Stimulated activated naive B cell treated with anti-CD40 and anti-IgM and Interleukin-4, amounts not matched to agents 10 μg/mL and 1 μg/mL and 100 μg/mL, for 72 hours (primary cell): ENCODE measurements around the gene ARPC2.

Experiments
- ATAC-seq, 2 donors: fragments of 150-1000 bp; cut with Tn5 transposase; replicated peaks; 2 replicates each; pipeline ENCODE4 v1.10.0; 2021; ENCODE audit warnings: moderate library complexity in 1 of 2
- DNase-seq: peaks from one replicate; pipeline ENCODE4 v3.0.0; 2021
- H3K27ac Mint-ChIP-seq: one replicate; pipeline ENCODE4 v1.8.0; 2022; ENCODE audit warnings: mild to moderate bottlenecking, mixed read lengths
- H3K27me3 Mint-ChIP-seq, 2 donors: one replicate each; pipeline ENCODE4 v1.8.0; 2022; ENCODE audit warnings: mixed read lengths in 2 of 2
- H3K36me3 Mint-ChIP-seq, 2 donors: one replicate each; pipeline ENCODE4 v1.8.0; 2022; ENCODE audit warnings: mixed read lengths in 2 of 2, mild to moderate bottlenecking in 1 of 2
- H3K4me1 Mint-ChIP-seq, 2 donors: one replicate each; pipeline ENCODE4 v1.8.0; 2022; ENCODE audit warnings: mixed read lengths in 2 of 2, mild to moderate bottlenecking in 1 of 2
- H3K4me3 Mint-ChIP-seq, 2 donors: one replicate each; pipeline ENCODE4 v1.8.0; 2022; ENCODE audit warnings: mild to moderate bottlenecking in 2 of 2, mixed read lengths in 2 of 2, moderate library complexity in 1 of 2
- H3K9me3 Mint-ChIP-seq, 2 donors: one replicate each; pipeline ENCODE4 v1.8.0; 2022; ENCODE audit warnings: mixed read lengths in 2 of 2, mild to moderate bottlenecking in 1 of 2

The ARPC2 gene

DNA sequence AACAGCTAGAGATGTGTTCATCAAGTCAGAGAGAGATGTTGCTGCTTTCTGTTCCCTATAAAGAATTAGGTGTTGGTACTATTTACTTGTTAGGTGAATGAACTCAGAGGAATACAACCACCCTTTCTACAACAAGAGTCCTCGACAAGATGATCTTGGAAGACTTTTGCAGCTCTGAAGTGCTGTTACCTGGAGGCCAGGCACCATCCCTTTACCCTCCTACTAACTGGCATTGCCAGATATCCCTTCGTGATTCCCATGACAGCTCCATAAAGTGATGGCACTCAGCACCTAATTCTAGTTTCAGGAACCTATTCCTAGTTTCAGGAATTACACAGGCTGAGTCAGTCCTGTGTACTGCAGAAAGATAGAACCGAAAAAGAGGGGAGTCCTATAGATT is 9.9 kb downstream of the ARPC2 start:
- peaks cover 49 to 88% of the 10 kb centered on the region in 2 donors for H3K4me1 Mint-ChIP-seq
- DNase-seq (no peak), ATAC-seq (no peak)
- peaks cover 58 to 71% of the 10 kb centered on the region in 2 donors for H3K36me3 Mint-ChIP-seq
- peak overlapping the region; percentile 19 to 35 for H3K4me3 Mint-ChIP-seq
- H3K9me3 Mint-ChIP-seq, result no peaks in the 10 kb centered on the region
- H3K27me3 Mint-ChIP-seq, result no peaks in the 10 kb centered on the region
- H3K27ac Mint-ChIP-seq, result peak overlapping the region; percentile 57

DNA sequence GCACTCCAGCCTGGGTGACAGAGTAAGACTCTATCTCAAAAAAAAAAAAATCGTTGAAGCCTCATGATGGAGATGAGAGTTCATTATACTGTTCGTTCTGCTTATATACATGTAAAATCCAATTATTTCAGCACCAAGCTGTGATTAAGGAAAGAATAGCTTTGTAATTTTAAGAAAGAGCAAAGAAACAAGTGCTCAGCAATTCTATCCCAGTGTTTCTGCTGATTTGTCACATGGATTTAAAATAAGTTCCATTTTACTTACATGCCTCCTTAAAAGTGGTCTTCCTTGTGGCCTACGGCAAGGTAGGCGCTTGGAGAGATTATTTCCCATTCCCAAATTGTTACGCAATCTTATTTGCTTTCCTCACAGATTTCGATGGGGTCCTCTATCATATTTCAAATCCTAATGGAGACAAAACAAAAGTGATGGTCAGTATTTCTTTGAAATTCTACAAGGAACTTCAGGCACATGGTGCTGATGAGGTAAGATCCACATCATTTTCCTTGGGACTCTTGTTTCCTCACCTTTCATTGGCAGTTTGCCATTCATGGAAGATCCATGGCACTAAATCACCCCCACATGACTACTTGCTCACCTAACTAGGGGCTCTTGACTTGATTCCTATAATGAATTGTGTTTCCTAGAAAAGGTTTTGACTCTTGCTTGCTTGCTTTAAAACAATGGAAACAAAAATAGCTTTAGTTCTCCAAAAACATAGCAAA is 11.5 kb downstream of the ARPC2 start:
- Mint-ChIP-seq H3K4me3 (peak overlapping the region; percentile 61 to 69), H3K4me1 (peaks cover 42 to 76% of the 10 kb centered on the region in 2 donors), H3K27ac (peak overlapping the region; percentile 77), H3K36me3 (peaks cover 67 to 78% of the 10 kb centered on the region in 2 donors), H3K27me3 (no peaks in the 10 kb centered on the region), H3K9me3 (no peaks in the 10 kb centered on the region)
- no peak for DNase-seq
- ATAC-seq, result peak in 1 of 2 donors; percentile 2

- Mint-ChIP-seq H3K27me3 (no peaks in the 10 kb centered on the region), H3K4me3 (peak overlapping the region; percentile 61 to 69), H3K9me3 (no peaks in the 10 kb centered on the region), H3K27ac (peak overlapping the region; percentile 77), H3K4me1 (peaks cover 42 to 69% of the 10 kb centered on the region in 2 donors), H3K36me3 (peaks cover 74 to 79% of the 10 kb centered on the region in 2 donors)
- ATAC-seq (peak; percentile 93 to 96), DNase-seq (peak; percentile 56)
These were observed 12.2 kb downstream of the ARPC2 start for GRCh38 chr2:218229239-218229638.

- Mint-ChIP-seq H3K27me3 (no peaks in the 10 kb centered on the region), H3K27ac (peak overlapping the region; percentile 47), H3K9me3 (no peaks in the 10 kb centered on the region), H3K4me1 (peaks cover 36 to 63% of the 10 kb centered on the region in 2 donors), H3K4me3 (peak overlapping the region in 1 of 2 donors; percentile 37), H3K36me3 (peaks cover 68 to 78% of the 10 kb centered on the region in 2 donors)
- DNase-seq (no peak), ATAC-seq (peak in 1 of 2 donors; percentile 26)
These were observed 12.9 kb downstream of the ARPC2 start for GRCh38 chr2:218229851-218230250.

GRCh38 chr2:218230882-218231281 is 13.9 kb downstream of the ARPC2 start:
- H3K9me3 Mint-ChIP-seq, result no peaks in the 10 kb centered on the region
- peak overlapping the region; percentile 60 to 61 for H3K4me3 Mint-ChIP-seq
- H3K27ac Mint-ChIP-seq, result peak overlapping the region; percentile 91
- ATAC-seq (peak; percentile 61 to 66), DNase-seq (no peak)
- H3K36me3 Mint-ChIP-seq, result peaks cover 62 to 77% of the 10 kb centered on the region in 2 donors
- H3K27me3 Mint-ChIP-seq, result no peaks in the 10 kb centered on the region
- peaks cover 26 to 53% of the 10 kb centered on the region in 2 donors for H3K4me1 Mint-ChIP-seq

GRCh38 chr2:218233543-218233942 is 16.6 kb downstream of the ARPC2 start:
- H3K36me3 Mint-ChIP-seq, result peaks cover 39 to 55% of the 10 kb centered on the region in 2 donors
- H3K27me3 Mint-ChIP-seq, result no peaks in the 10 kb centered on the region
- peaks cover 13 to 26% of the 10 kb centered on the region in 2 donors for H3K4me1 Mint-ChIP-seq
- H3K27ac Mint-ChIP-seq, result no peak overlapping the region
- ATAC-seq (no peak), DNase-seq (no peak)
- H3K9me3 Mint-ChIP-seq, result no peaks in the 10 kb centered on the region
- H3K4me3 Mint-ChIP-seq, result no peak overlapping the region

- ATAC-seq, result no peak
- Mint-ChIP-seq H3K4me1 (peaks cover 10 to 19% of the 10 kb centered on the region in 2 donors), H3K9me3 (no peaks in the 10 kb centered on the region), H3K27ac (no peak overlapping the region), H3K36me3 (peaks cover 36 to 55% of the 10 kb centered on the region in 2 donors), H3K27me3 (no peaks in the 10 kb centered on the region), H3K4me3 (no peak overlapping the region)
- no peak for DNase-seq
These were observed 17.5 kb downstream of the ARPC2 start for GRCh38 chr2:218234521-218234920.

- H3K4me3 Mint-ChIP-seq, result no peak overlapping the region
- no peaks in the 10 kb centered on the region for H3K27me3 Mint-ChIP-seq
- DNase-seq (no peak), ATAC-seq (no peak)
- H3K27ac Mint-ChIP-seq, result peak overlapping the region; percentile 49
- no peaks in the 10 kb centered on the region for H3K9me3 Mint-ChIP-seq
- peaks cover 35 to 55% of the 10 kb centered on the region in 2 donors for H3K36me3 Mint-ChIP-seq
- H3K4me1 Mint-ChIP-seq, result peaks cover 10 to 19% of the 10 kb centered on the region in 2 donors
These were observed 18.0 kb downstream of the ARPC2 start for GRCh38 chr2:218235017-218235416.

GRCh38 chr2:218236829-218237228 is 19.8 kb downstream of the ARPC2 start:
- DNase-seq, result no peak
- H3K27me3 Mint-ChIP-seq, result no peaks in the 10 kb centered on the region
- peak overlapping the region; percentile 47 for H3K27ac Mint-ChIP-seq
- peaks cover 3 to 4% of the 10 kb centered on the region in 2 donors for H3K4me1 Mint-ChIP-seq
- H3K9me3 Mint-ChIP-seq, result no peaks in the 10 kb centered on the region
- no peak overlapping the region for H3K4me3 Mint-ChIP-seq
- ATAC-seq, result no peak
- peaks cover 23 to 49% of the 10 kb centered on the region in 2 donors for H3K36me3 Mint-ChIP-seq

DNA sequence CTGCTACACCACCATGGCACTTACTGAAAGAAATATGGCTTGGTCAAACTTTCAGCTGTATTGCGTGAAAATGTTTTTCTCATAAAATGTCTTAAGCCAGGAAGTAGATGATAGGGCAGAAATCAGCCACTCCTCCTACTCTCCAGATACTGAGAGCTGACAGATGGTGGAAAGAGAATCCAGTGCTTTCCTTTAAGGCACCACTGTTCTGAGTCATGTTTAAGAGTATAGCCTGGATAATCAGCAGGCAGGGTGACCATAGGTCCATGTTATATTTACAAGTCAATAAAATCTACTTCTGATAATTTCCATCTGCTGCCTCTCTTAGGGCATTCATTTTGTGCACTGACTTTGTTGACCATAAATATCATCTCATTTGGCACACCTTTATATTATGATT is 21.9 kb downstream of the ARPC2 start:
- Mint-ChIP-seq H3K36me3 (peaks cover 19 to 46% of the 10 kb centered on the region in 2 donors), H3K27ac (no peak overlapping the region), H3K4me3 (no peak overlapping the region), H3K4me1 (peaks cover 0 to 3% of the 10 kb centered on the region in 2 donors), H3K9me3 (no peaks in the 10 kb centered on the region), H3K27me3 (no peaks in the 10 kb centered on the region)
- no peak for ATAC-seq
- no peak for DNase-seq

- peaks cover 2 to 7% of the 10 kb centered on the region in 2 donors for H3K4me1 Mint-ChIP-seq
- H3K9me3 Mint-ChIP-seq, result no peaks in the 10 kb centered on the region
- H3K36me3 Mint-ChIP-seq, result peaks cover 49 to 61% of the 10 kb centered on the region in 2 donors
- DNase-seq (no peak), ATAC-seq (no peak)
- H3K4me3 Mint-ChIP-seq, result no peak overlapping the region
- H3K27me3 Mint-ChIP-seq, result no peaks in the 10 kb centered on the region
- H3K27ac Mint-ChIP-seq, result peak overlapping the region; percentile 83
These were observed 27.2 kb downstream of the ARPC2 start for GRCh38 chr2:218244204-218244603.

GRCh38 chr2:218244665-218245064 is 27.7 kb downstream of the ARPC2 start:
- Mint-ChIP-seq H3K27ac (peak overlapping the region; percentile 83), H3K4me1 (peaks cover 2 to 8% of the 10 kb centered on the region in 2 donors)

DNA sequence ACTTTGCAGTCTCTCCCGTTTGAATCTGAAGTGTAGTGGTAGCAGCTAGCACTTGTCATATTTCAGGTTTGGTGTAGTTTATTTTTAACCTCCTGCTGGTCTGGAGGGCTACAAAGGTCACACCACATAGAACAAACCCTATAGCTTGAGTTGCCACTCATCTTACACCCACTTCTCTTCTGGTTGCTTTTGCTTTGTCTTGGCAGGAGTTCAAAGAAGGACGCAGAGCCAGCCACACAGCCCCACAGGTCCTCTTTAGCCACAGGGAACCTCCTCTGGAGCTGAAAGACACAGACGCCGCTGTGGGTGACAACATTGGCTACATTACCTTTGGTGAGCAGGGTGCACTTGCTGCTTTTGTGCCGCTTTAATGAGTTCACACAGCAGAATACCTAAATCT is 28.2 kb downstream of the ARPC2 start:
- no peak for DNase-seq
- Mint-ChIP-seq H3K36me3 (peaks cover 56 to 68% of the 10 kb centered on the region in 2 donors), H3K9me3 (no peaks in the 10 kb centered on the region), H3K27me3 (no peaks in the 10 kb centered on the region), H3K4me3 (no peak overlapping the region), H3K27ac (peak overlapping the region; percentile 83), H3K4me1 (peaks cover 2 to 14% of the 10 kb centered on the region in 2 donors)
- peak; percentile 38 to 65 for ATAC-seq

More at GRCh38 chr2:218244665-218245064, 27.7 kb downstream of the ARPC2 start:
- DNase-seq (no peak), ATAC-seq (no peak)
- no peaks in the 10 kb centered on the region for H3K27me3 Mint-ChIP-seq
- H3K36me3 Mint-ChIP-seq, result peaks cover 52 to 63% of the 10 kb centered on the region in 2 donors
- no peaks in the 10 kb centered on the region for H3K9me3 Mint-ChIP-seq
- H3K4me3 Mint-ChIP-seq, result no peak overlapping the region

- Mint-ChIP-seq H3K27me3 (no peaks in the 10 kb centered on the region), H3K27ac (peak overlapping the region; percentile 62), H3K4me3 (no peak overlapping the region), H3K36me3 (peaks cover 67 to 72% of the 10 kb centered on the region in 2 donors), H3K4me1 (peaks cover 9 to 26% of the 10 kb centered on the region in 2 donors), H3K9me3 (no peaks in the 10 kb centered on the region)
- DNase-seq (no peak), ATAC-seq (no peak)
These were observed 32.7 kb downstream of the ARPC2 start for GRCh38 chr2:218249691-218250090.
